Measurements from ENCODE around the gene DNLZ. TPM values are rescaled to one million over a fixed set of nuclear protein-coding genes. Genes with fewer than 3 reads are reported as not detected.
"Not testable (repeated sequence)": the region's sequence is repeated elsewhere in the genome, so short reads cannot be mapped to it uniquely, and the experiment has no call there.

DNLZ gene
- total and polyA plus RNA-seq, 3 experiments from 2014 or later: 40.6 to 65.6 (median 43.0) TPM

- H3K27ac Mint-ChIP-seq; H3K4me1 Mint-ChIP-seq; H3K27me3 ChIP-seq (ENCODE audit: insufficient read depth, low read length, poor library complexity, severe bottlenecking); CTCF ChIA-PET; DNase-seq; POLR2A ChIA-PET; H3K4me1 ChIP-seq (ENCODE audit: insufficient read depth, low read length); H3K4me3 ChIP-seq (ENCODE audit: low read length); H3K9me3 ChIP-seq (ENCODE audit: low read length); H3K36me3 ChIP-seq (ENCODE audit: insufficient read depth, low read length); H3K27me3 Mint-ChIP-seq; H3K27ac ChIP-seq (ENCODE audit: low read depth, low read length); H3K9me3 Mint-ChIP-seq; H3K4me3 Mint-ChIP-seq; H3K36me3 Mint-ChIP-seq: not testable (repeated sequence)
These were observed 11.7 kb downstream of the DNLZ start for GRCh38 chr9:136351868-136352267.

GRCh38 chr9:136351252-136351800 is 12.2 kb downstream of the DNLZ start:
- no peaks in the 10 kb centered on the region for H3K4me1 ChIP-seq (ENCODE audit: insufficient read depth, low read length)
- no peak for DNase-seq
- H3K27ac Mint-ChIP-seq: no peak overlapping the region
- CTCF ChIA-PET: no interaction called here
- H3K4me1 Mint-ChIP-seq: no peaks in the 10 kb centered on the region
- no peak overlapping the region for H3K27ac ChIP-seq (ENCODE audit: low read depth, low read length)
- H3K36me3 ChIP-seq (ENCODE audit: insufficient read depth, low read length): no peaks in the 10 kb centered on the region
- POLR2A ChIA-PET: no interaction called here
- H3K9me3 ChIP-seq (ENCODE audit: low read length): no peaks in the 10 kb centered on the region
- no peaks in the 10 kb centered on the region for H3K9me3 Mint-ChIP-seq
- no peaks in the 10 kb centered on the region for H3K36me3 Mint-ChIP-seq
- no peak overlapping the region for H3K4me3 Mint-ChIP-seq
- no peaks in the 10 kb centered on the region for H3K27me3 Mint-ChIP-seq
- H3K4me3 ChIP-seq (ENCODE audit: low read length): no peak overlapping the region
- no peaks in the 10 kb centered on the region for H3K27me3 ChIP-seq (ENCODE audit: insufficient read depth, low read length, poor library complexity, severe bottlenecking)

- H3K27ac Mint-ChIP-seq: no peak overlapping the region
- no peaks in the 10 kb centered on the region for H3K4me1 ChIP-seq (ENCODE audit: insufficient read depth, low read length)
- DNase-seq: no peak
- no peaks in the 10 kb centered on the region for H3K36me3 Mint-ChIP-seq
- H3K27ac ChIP-seq (ENCODE audit: low read depth, low read length): no peak overlapping the region
- no peaks in the 10 kb centered on the region for H3K27me3 Mint-ChIP-seq
- H3K4me3 Mint-ChIP-seq: no peak overlapping the region
- H3K9me3 Mint-ChIP-seq: no peaks in the 10 kb centered on the region
- no peaks in the 10 kb centered on the region for H3K4me1 Mint-ChIP-seq
- H3K4me3 ChIP-seq (ENCODE audit: low read length): no peak overlapping the region
- POLR2A ChIA-PET: no interaction called here
- H3K36me3 ChIP-seq (ENCODE audit: insufficient read depth, low read length): no peaks in the 10 kb centered on the region
- no peaks in the 10 kb centered on the region for H3K9me3 ChIP-seq (ENCODE audit: low read length)
- CTCF ChIA-PET: no interaction called here
- no peaks in the 10 kb centered on the region for H3K27me3 ChIP-seq (ENCODE audit: insufficient read depth, low read length, poor library complexity, severe bottlenecking)
These were observed 14.0 kb downstream of the DNLZ start for GRCh38 chr9:136349546-136349945.

GRCh38 chr9:136348691-136349090 is 14.9 kb downstream of the DNLZ start:
- Mint-ChIP-seq H3K4me1 (no peaks in the 10 kb centered on the region), H3K4me3 (no peak overlapping the region), H3K27ac (no peak overlapping the region), H3K9me3 (no peaks in the 10 kb centered on the region), H3K36me3 (no peaks in the 10 kb centered on the region), H3K27me3 (no peaks in the 10 kb centered on the region)
- no peaks in the 10 kb centered on the region for H3K4me1 ChIP-seq (ENCODE audit: insufficient read depth, low read length)
- H3K27me3 ChIP-seq (ENCODE audit: insufficient read depth, low read length, poor library complexity, severe bottlenecking): no peaks in the 10 kb centered on the region
- CTCF ChIA-PET: interaction anchor here (1.3 kb wide), 1 partner anchor 15 kb away, joined by 4 read pairs; the partner anchor contains the start of gene DNLZ
- H3K36me3 ChIP-seq (ENCODE audit: insufficient read depth, low read length): no peaks in the 10 kb centered on the region
- no peaks in the 10 kb centered on the region for H3K9me3 ChIP-seq (ENCODE audit: low read length)
- DNase-seq: no peak
- POLR2A ChIA-PET: no interaction called here
- H3K27ac ChIP-seq (ENCODE audit: low read depth, low read length): no peak overlapping the region
- H3K4me3 ChIP-seq (ENCODE audit: low read length): no peak overlapping the region

GRCh38 chr9:136347472-136348256 is 15.9 kb downstream of the DNLZ start:
- Histone ChIP-seq H3K9me3 (ENCODE audit: low read length) (no peaks in the 10 kb centered on the region), H3K27ac (ENCODE audit: low read depth, low read length) (no peak overlapping the region), H3K27me3 (ENCODE audit: insufficient read depth, low read length, poor library complexity, severe bottlenecking) (no peaks in the 10 kb centered on the region), H3K4me1 (ENCODE audit: insufficient read depth, low read length) (no peaks in the 10 kb centered on the region), H3K4me3 (ENCODE audit: low read length) (no peak overlapping the region), H3K36me3 (ENCODE audit: insufficient read depth, low read length) (no peaks in the 10 kb centered on the region)
- no peaks in the 10 kb centered on the region for H3K27me3 Mint-ChIP-seq
- POLR2A ChIA-PET: no interaction called here
- no peak for DNase-seq
- peaks cover 0 to 2% (median 0%) of the 10 kb centered on the region in 3 donors for H3K4me1 Mint-ChIP-seq
- H3K4me3 Mint-ChIP-seq: no peak overlapping the region
- H3K9me3 Mint-ChIP-seq: no peaks in the 10 kb centered on the region
- no peak overlapping the region for H3K27ac Mint-ChIP-seq
- CTCF ChIA-PET: interaction anchor here (1.3 kb wide), 1 partner anchor 16 kb away, joined by 4 read pairs; the partner anchor contains the start of gene DNLZ
- no peaks in the 10 kb centered on the region for H3K36me3 Mint-ChIP-seq

GRCh38 chr9:136346927-136347465 is 16.5 kb downstream of the DNLZ start:
- H3K36me3 Mint-ChIP-seq: no peaks in the 10 kb centered on the region
- no peak overlapping the region for H3K4me3 Mint-ChIP-seq
- ChIA-PET POLR2A (no interaction called here), CTCF (interaction anchor here (0.6 to 1.3 kb wide), 2 partner anchors 17 to 46 kb away, joined by 3 to 4 read pairs; partner anchors contain the start of gene DNLZ)
- H3K4me1 Mint-ChIP-seq: peaks cover 0 to 3% (median 0%) of the 10 kb centered on the region in 3 donors
- H3K9me3 Mint-ChIP-seq: no peaks in the 10 kb centered on the region
- no peak overlapping the region for H3K27ac Mint-ChIP-seq
- Histone ChIP-seq H3K9me3 (ENCODE audit: low read length) (no peaks in the 10 kb centered on the region), H3K36me3 (ENCODE audit: insufficient read depth, low read length) (no peaks in the 10 kb centered on the region), H3K27ac (ENCODE audit: low read depth, low read length) (no peak overlapping the region), H3K27me3 (ENCODE audit: insufficient read depth, low read length, poor library complexity, severe bottlenecking) (no peaks in the 10 kb centered on the region), H3K4me3 (ENCODE audit: low read length) (no peak overlapping the region), H3K4me1 (ENCODE audit: insufficient read depth, low read length) (no peaks in the 10 kb centered on the region)
- no peaks in the 10 kb centered on the region for H3K27me3 Mint-ChIP-seq
- no peak for DNase-seq

- H3K27ac Mint-ChIP-seq: no peak overlapping the region
- H3K36me3 Mint-ChIP-seq: no peaks in the 10 kb centered on the region
- DNase-seq: no peak
- Histone ChIP-seq H3K27ac (ENCODE audit: low read depth, low read length) (no peak overlapping the region), H3K36me3 (ENCODE audit: insufficient read depth, low read length) (no peaks in the 10 kb centered on the region), H3K4me3 (ENCODE audit: low read length) (no peak overlapping the region), H3K9me3 (ENCODE audit: low read length) (no peaks in the 10 kb centered on the region), H3K4me1 (ENCODE audit: insufficient read depth, low read length) (no peaks in the 10 kb centered on the region), H3K27me3 (ENCODE audit: insufficient read depth, low read length, poor library complexity, severe bottlenecking) (no peaks in the 10 kb centered on the region)
- ChIA-PET CTCF (no interaction called here), POLR2A (no interaction called here)
- peaks cover 0 to 3% (median 0%) of the 10 kb centered on the region in 3 donors for H3K4me1 Mint-ChIP-seq
- H3K9me3 Mint-ChIP-seq: no peaks in the 10 kb centered on the region
- H3K27me3 Mint-ChIP-seq: no peaks in the 10 kb centered on the region
- H3K4me3 Mint-ChIP-seq: no peak overlapping the region
These were observed 17.4 kb downstream of the DNLZ start for GRCh38 chr9:136346157-136346481.

- Histone ChIP-seq H3K27me3 (ENCODE audit: insufficient read depth, low read length, poor library complexity, severe bottlenecking) (no peaks in the 10 kb centered on the region), H3K27ac (ENCODE audit: low read depth, low read length) (no peak overlapping the region), H3K4me3 (ENCODE audit: low read length) (no peak overlapping the region), H3K4me1 (ENCODE audit: insufficient read depth, low read length) (no peaks in the 10 kb centered on the region), H3K36me3 (ENCODE audit: insufficient read depth, low read length) (no peaks in the 10 kb centered on the region), H3K9me3 (ENCODE audit: low read length) (no peaks in the 10 kb centered on the region)
- no peaks in the 10 kb centered on the region for H3K9me3 Mint-ChIP-seq
- ChIA-PET POLR2A (no interaction called here), CTCF (interaction anchor here (0.7 kb wide), 1 partner anchor 13 kb away, joined by 3 read pairs; no protein-coding TSS in a partner anchor)
- H3K4me3 Mint-ChIP-seq: no peak overlapping the region
- no peaks in the 10 kb centered on the region for H3K36me3 Mint-ChIP-seq
- DNase-seq: no peak
- H3K27ac Mint-ChIP-seq: no peak overlapping the region
- peaks cover 0 to 3% (median 0%) of the 10 kb centered on the region in 3 donors for H3K4me1 Mint-ChIP-seq
- H3K27me3 Mint-ChIP-seq: no peaks in the 10 kb centered on the region
These were observed 18.0 kb downstream of the DNLZ start for GRCh38 chr9:136345281-136346156.
